DOHH2 (cell line): ENCODE measurements around the gene SLC35G1.

Experiments used
- H3F3A ChIP-seq: fragments of 200-600 bp; sonication (generic), shearing (Covaris generic); 2 replicates; pipeline ENCODE4 v1.6.0; 2016; ENCODE audit warnings: antibody characterized with exemption, mild to moderate bottlenecking; ENCODE audit not compliant: control insufficient read depth, insufficient read depth
- H3K27ac ChIP-seq: fragments of 200-600 bp; sonication (generic); 2 replicates; pipeline ENCODE4 v1.5.1; 2014; ENCODE audit warnings: low read depth, mild to moderate bottlenecking, low read length, moderate library complexity
- H3K27me3 ChIP-seq: fragments of 200-600 bp; sonication (generic); 2 replicates; pipeline ENCODE4 v1.6.1; 2014; ENCODE audit warnings: mild to moderate bottlenecking, low read length, mixed read lengths; ENCODE audit not compliant: control insufficient read depth
- H3K36me3 ChIP-seq: fragments of 200-600 bp; sonication (generic); 2 replicates; pipeline ENCODE4 v1.6.1; 2014; ENCODE audit warnings: mild to moderate bottlenecking, low read length, moderate library complexity, mixed read lengths; ENCODE audit not compliant: control insufficient read depth
- H3K4me1 ChIP-seq: fragments of 200-600 bp; sonication (generic); 2 replicates; pipeline ENCODE4 v1.6.1; 2014; ENCODE audit warnings: mild to moderate bottlenecking, low read length, mixed read lengths; ENCODE audit not compliant: control insufficient read depth
- H3K4me2 ChIP-seq: fragments of 200-600 bp; sonication (generic); 2 replicates; pipeline ENCODE4 v1.6.0; 2014; ENCODE audit warnings: mild to moderate bottlenecking, low read length, moderate library complexity
- H3K4me3 ChIP-seq: fragments of 200-600 bp; sonication (generic); 2 replicates; pipeline ENCODE4 v1.5.1; 2014; ENCODE audit warnings: mild to moderate bottlenecking, low read length, mixed read lengths
- H3K79me2 ChIP-seq: fragments of 200-600 bp; sonication (generic); 2 replicates; pipeline ENCODE4 v1.6.1; 2014; ENCODE audit warnings: mild to moderate bottlenecking, low read length, mixed read lengths; ENCODE audit not compliant: control insufficient read depth
- H3K9me2 ChIP-seq: fragments of 200-600 bp; sonication (generic); replicated peaks from 2 replicates; pipeline ENCODE4 v1.6.1; 2014; ENCODE audit warnings: mild to moderate bottlenecking, low read length, mixed read lengths; ENCODE audit not compliant: control insufficient read depth
- H3K9me3 ChIP-seq: fragments of 200-600 bp; sonication (generic); 2 replicates; pipeline ENCODE4 v1.6.1; 2014; ENCODE audit warnings: antibody characterized with exemption, low read length, mixed read lengths; ENCODE audit not compliant: control insufficient read depth, insufficient read depth
- H4K20me1 ChIP-seq: fragments of 200-600 bp; sonication (generic); 2 replicates; pipeline ENCODE4 v1.6.0; 2014; ENCODE audit warnings: low read depth, mild to moderate bottlenecking, antibody characterized with exemption, low read length, moderate library complexity; ENCODE audit not compliant: control insufficient read depth, insufficient read depth
- CTCF ChIP-seq: fragments of 200-600 bp; sonication (generic); IDR thresholded peaks from one replicate; pipeline ENCODE4 v1.5.1; 2014; ENCODE audit warnings: antibody characterized with exemption, mild to moderate bottlenecking, low read depth, low read length; ENCODE audit not compliant: poor library complexity, severe bottlenecking
- EZH2phosphoT487 ChIP-seq: fragments of 200-600 bp; sonication (generic); IDR thresholded peaks from 2 replicates; pipeline ENCODE4 v1.6.1; 2017; ENCODE audit warnings: borderline replicate concordance, mild to moderate bottlenecking, antibody characterized with exemption, low read length, moderate library complexity, mixed read lengths

The SLC35G1 gene

GRCh38 chr10:93912444-93912843 lies 18.7 kb downstream of the SLC35G1 start:
- TF ChIP-seq CTCF, result no peak
- TF ChIP-seq EZH2phosphoT487, result no peak

GRCh38 chr10:93913706-93914105 lies 19.9 kb downstream of the SLC35G1 start:
- Histone ChIP-seq H3K27ac (no peak overlapping the region), H3K27me3 (no peaks in the 10 kb centered on the region)
- TF ChIP-seq EZH2phosphoT487, result no peak
- no peak for TF ChIP-seq CTCF

More at GRCh38 chr10:93912444-93912843, 18.7 kb downstream of the SLC35G1 start:
- Histone ChIP-seq H3K27me3 (no peaks in the 10 kb centered on the region), H3K9me3 (no peaks in the 10 kb centered on the region), H3K4me2 (no peak overlapping the region), H3K9me2 (no peaks in the 10 kb centered on the region), H3K79me2 (no peaks in the 10 kb centered on the region), H3F3A (no peaks in the 10 kb centered on the region), H3K36me3 (no peaks in the 10 kb centered on the region), H3K4me1 (no peaks in the 10 kb centered on the region), H3K4me3 (no peak overlapping the region), H3K27ac (no peak overlapping the region), H4K20me1 (no peaks in the 10 kb centered on the region)

GRCh38 chr10:93915598-93915997 lies 21.8 kb downstream of the SLC35G1 start:
- Histone ChIP-seq H3K27me3 (no peaks in the 10 kb centered on the region), H3K4me3 (no peak overlapping the region), H3K36me3 (no peaks in the 10 kb centered on the region)

More at GRCh38 chr10:93913706-93914105, 19.9 kb downstream of the SLC35G1 start:
- Histone ChIP-seq H3K36me3 (no peaks in the 10 kb centered on the region), H3K9me2 (no peaks in the 10 kb centered on the region), H3K4me2 (no peak overlapping the region), H4K20me1 (no peaks in the 10 kb centered on the region), H3F3A (no peaks in the 10 kb centered on the region), H3K4me3 (no peak overlapping the region), H3K4me1 (no peaks in the 10 kb centered on the region), H3K79me2 (no peaks in the 10 kb centered on the region), H3K9me3 (no peaks in the 10 kb centered on the region)

More at GRCh38 chr10:93915598-93915997, 21.8 kb downstream of the SLC35G1 start:
- Histone ChIP-seq H3K4me2 (no peak overlapping the region), H3K27ac (no peak overlapping the region), H3K4me1 (no peaks in the 10 kb centered on the region), H4K20me1 (no peaks in the 10 kb centered on the region), H3F3A (no peaks in the 10 kb centered on the region), H3K9me3 (no peaks in the 10 kb centered on the region), H3K9me2 (no peaks in the 10 kb centered on the region), H3K79me2 (no peaks in the 10 kb centered on the region)
- no peak for TF ChIP-seq EZH2phosphoT487
- no peak for TF ChIP-seq CTCF
